H1 (cell line): Measurements from ENCODE around the gene RNPS1. TPM values are rescaled to one million over a fixed set of nuclear protein-coding genes. Genes with fewer than 3 reads are reported as not detected.

Experiments used
- CTCF ChIA-PET: fragments of 300-600 bp; sonication (Branson Sonifier 250); formaldehyde crosslinking; loops from one replicate; lab custom pipeline; 2021; ENCODE audit not compliant: partially characterized antibody; lab: Charles Lee
- POLR2A ChIA-PET: fragments of 300-600 bp; sonication (Branson Sonifier 250); formaldehyde crosslinking; loops from one replicate; lab custom pipeline; 2021; ENCODE audit warnings: inconsistent platforms; ENCODE audit not compliant: partially characterized antibody; lab: Charles Lee
- DNase-seq, 2 experiments: peaks; one replicate each; pipeline versions ENCODE4 v3.0.0 to v3.0.0-alpha.2; 2010 to 2022; ENCODE audit warnings: low spot score in 2 of 2, low read depth in 1 of 2, mixed read lengths in 1 of 2
- FAIRE-seq: peaks from 2 replicates; lab custom pipeline; 2011; peaks lifted over from hg19 to GRCh38; lab: Jason Lieb, UNC
- H2AFZ ChIP-seq: 2 replicates; pipeline ENCODE4 v1.8.1; 2012; ENCODE audit warnings: low read length, inconsistent platforms
- H2AK5ac ChIP-seq: 2 replicates; pipeline ENCODE4 v1.6.1; 2013; ENCODE audit warnings: low read depth, low read length
- H2BK120ac ChIP-seq: replicated peaks from 2 replicates; pipeline ENCODE3; 2013; ENCODE audit warnings: low read depth, low read length, inconsistent platforms
- H2BK12ac ChIP-seq: 2 replicates; pipeline ENCODE4 v1.6.1; 2013; ENCODE audit warnings: low read depth, low read length
- H2BK15ac ChIP-seq: 2 replicates; pipeline ENCODE4 v1.6.1; 2013; ENCODE audit warnings: low read length
- H2BK20ac ChIP-seq: 2 replicates; pipeline ENCODE4 v1.6.1; 2013; ENCODE audit warnings: low read length
- H2BK5ac ChIP-seq: 2 replicates; pipeline ENCODE4 v1.6.1; 2013; ENCODE audit warnings: low read depth, low read length
- H3K14ac ChIP-seq: 2 replicates; pipeline ENCODE4 v1.6.1; 2013; ENCODE audit warnings: inconsistent platforms; ENCODE audit not compliant: insufficient read length
- H3K18ac ChIP-seq: 2 replicates; pipeline ENCODE4 v1.6.1; 2013; ENCODE audit warnings: low read length; ENCODE audit errors: extremely low read depth
- H3K23ac ChIP-seq: 2 replicates; pipeline ENCODE4 v1.6.1; 2013; ENCODE audit warnings: inconsistent platforms; ENCODE audit not compliant: insufficient read length
- H3K23me2 ChIP-seq: 2 replicates; pipeline ENCODE4 v1.6.1; 2013; ENCODE audit warnings: low read depth, low read length
- H3K27ac ChIP-seq: 2 replicates; pipeline ENCODE4 v1.6.1; 2011; ENCODE audit warnings: low read depth, low read length, inconsistent platforms
- H3K27me3 ChIP-seq, 4 experiments: replicated peaks in 1 of 4; 1 replicate in 1 of 4; 2 replicates in 3 of 4; pipeline versions ENCODE4 v1.6.1 to v1.8.1; 2011 to 2013; ENCODE audit warnings: low read length in 3 of 4, mild to moderate bottlenecking in 3 of 4, inconsistent platforms in 2 of 4, mixed read lengths in 2 of 4, moderate library complexity in 1 of 4; ENCODE audit not compliant: control insufficient read depth in 3 of 4, insufficient read depth in 3 of 4; ENCODE audit errors: extremely low read depth in 1 of 4
- H3K36me3 ChIP-seq, 4 experiments: 2 replicates each; pipeline versions ENCODE4 v1.6.1 to v1.8.1; 2011 to 2013; ENCODE audit warnings: mild to moderate bottlenecking in 4 of 4, low read length in 3 of 4, moderate library complexity in 2 of 4, control low read depth in 1 of 4, inconsistent platforms in 1 of 4; ENCODE audit not compliant: insufficient read depth in 4 of 4, control insufficient read depth in 2 of 4
- H3K4ac ChIP-seq: replicated peaks from 2 replicates; pipeline ENCODE3; 2013; ENCODE audit warnings: low read length, low read depth, mixed read lengths, inconsistent platforms; ENCODE audit not compliant: insufficient read length
- H3K4me1 ChIP-seq, 4 experiments: replicated peaks in 1 of 4; 1 replicate in 1 of 4; 2 replicates in 3 of 4; pipeline versions ENCODE4 v1.6.1 to v1.8.1; 2011 to 2013; ENCODE audit warnings: low read length in 3 of 4, inconsistent platforms in 2 of 4, mixed read lengths in 1 of 4; ENCODE audit not compliant: insufficient read depth in 4 of 4, control insufficient read depth in 3 of 4
- H3K4me2 ChIP-seq, 2 experiments: 2 replicates each; pipeline versions ENCODE4 v1.6.1 to v1.8.1; 2011 to 2013; ENCODE audit warnings: low read depth in 2 of 2, low read length in 2 of 2, control low read depth in 1 of 2, inconsistent platforms in 1 of 2, mild to moderate bottlenecking in 1 of 2; ENCODE audit not compliant: insufficient read depth in 1 of 2
- H3K4me3 ChIP-seq, 4 experiments: fragments of 200-600, 300-600 bp in 1 of 4; sonication (generic), shearing (Covaris generic), sonication (Bioruptor Twin) in 1 of 4; 2 replicates each; pipeline versions ENCODE4 v1.5.1 to v1.8.1; 2011 to 2016; ENCODE audit warnings: low read length in 4 of 4, low read depth in 3 of 4, control low read depth in 2 of 4, inconsistent platforms in 2 of 4, mild to moderate bottlenecking in 2 of 4, mixed read lengths in 1 of 4, moderate library complexity in 1 of 4; ENCODE audit not compliant: insufficient read depth in 2 of 4; ENCODE audit errors: extremely low read depth in 1 of 4
- H3K56ac ChIP-seq: replicated peaks from 2 replicates; pipeline ENCODE3; 2013; ENCODE audit warnings: low read depth, mild to moderate bottlenecking, mixed read lengths, low read length, inconsistent platforms; ENCODE audit not compliant: insufficient read length
- H3K79me1 ChIP-seq: 2 replicates; pipeline ENCODE4 v1.6.1; 2013; ENCODE audit warnings: low read depth, low read length, control low read depth
- H3K79me2 ChIP-seq, 2 experiments: 2 replicates each; pipeline versions ENCODE4 v1.6.1 to v1.8.1; 2012 to 2013; ENCODE audit warnings: low read length in 2 of 2, mild to moderate bottlenecking in 2 of 2, inconsistent platforms in 1 of 2; ENCODE audit not compliant: insufficient read depth in 2 of 2, control insufficient read depth in 1 of 2
- H3K9ac ChIP-seq, 4 experiments: replicated peaks in 1 of 4; 1 replicate in 1 of 4; 2 replicates in 3 of 4; pipeline versions ENCODE4 v1.6.1 to v1.8.1; 2011 to 2013; ENCODE audit warnings: low read depth in 3 of 4, low read length in 3 of 4, control low read depth in 2 of 4, mild to moderate bottlenecking in 2 of 4, moderate library complexity in 2 of 4, inconsistent platforms in 1 of 4; ENCODE audit errors: extremely low read depth in 1 of 4
- H3K9me3 ChIP-seq, 2 experiments: 2 replicates each; pipeline versions ENCODE4 v1.6.1 to v1.8.1; 2012 to 2013; ENCODE audit warnings: mild to moderate bottlenecking in 2 of 2, moderate library complexity in 2 of 2, control low read depth in 1 of 2, inconsistent platforms in 1 of 2, low read depth in 1 of 2, low read length in 1 of 2, mixed read lengths in 1 of 2; ENCODE audit not compliant: insufficient read depth in 2 of 2
- H4K20me1 ChIP-seq, 2 experiments: replicated peaks in 1 of 2; 2 replicates each; pipeline versions ENCODE3 to v1.8.1; 2011 to 2013; ENCODE audit warnings: inconsistent platforms in 2 of 2, low read length in 2 of 2, mild to moderate bottlenecking in 1 of 2; ENCODE audit not compliant: insufficient read depth in 2 of 2, control insufficient read depth in 1 of 2
- H4K5ac ChIP-seq: 2 replicates; pipeline ENCODE4 v1.6.1; 2013; ENCODE audit warnings: low read length, low read depth, mixed read lengths, inconsistent platforms; ENCODE audit not compliant: insufficient read length
- H4K8ac ChIP-seq: 2 replicates; pipeline ENCODE4 v1.8.0; 2013; ENCODE audit warnings: mild to moderate bottlenecking, moderate library complexity, low read length, inconsistent platforms; ENCODE audit not compliant: insufficient read depth; ENCODE audit errors: extremely low read depth
- H4K91ac ChIP-seq: replicated peaks from 2 replicates; pipeline ENCODE3; 2013; ENCODE audit warnings: low read length, mixed read lengths, inconsistent platforms; ENCODE audit not compliant: insufficient read length
- BACH1 ChIP-seq: IDR thresholded peaks from 2 replicates; pipeline ENCODE4 v1.6.1; 2012; ENCODE audit warnings: low read length, improper control_type of control experiment
- CREB1 ChIP-seq: IDR thresholded peaks from 2 replicates; pipeline ENCODE4 v1.6.1; 2012; ENCODE audit warnings: inconsistent platforms
- EZH2 ChIP-seq: fragments of 200-600 bp; sonication (generic); IDR thresholded peaks from 2 replicates; pipeline ENCODE4 v1.7.1; 2012; ENCODE audit warnings: low read depth, mild to moderate bottlenecking, moderate library complexity, low read length, inconsistent platforms; ENCODE audit not compliant: severe bottlenecking
- GABPA ChIP-seq: IDR thresholded peaks from 2 replicates; pipeline ENCODE4 v1.6.1; 2011; ENCODE audit warnings: mild to moderate bottlenecking, low read length, moderate library complexity, borderline replicate concordance; ENCODE audit not compliant: insufficient read depth
- POLR2AphosphoS5 ChIP-seq: IDR thresholded peaks from 2 replicates; pipeline ENCODE4 v1.6.1; 2011; ENCODE audit warnings: low read depth, low read length
- SRF ChIP-seq: IDR thresholded peaks from 2 replicates; pipeline ENCODE4 v1.6.1; 2011; ENCODE audit warnings: mild to moderate bottlenecking, low read depth, low read length, moderate library complexity
- WGBS, 2 experiments: shearing (Covaris generic) in 1 of 2; methylation state at CpG; one replicate each; pipeline versions ENCODE4 v1.1.6 to v1.1.7; 2013 to 2015; ENCODE audit warnings: low lambda C conversion rate in 2 of 2, mixed read lengths in 2 of 2, inconsistent platforms in 1 of 2, low coverage in 1 of 2, missing lambda C conversion rate in 1 of 2; ENCODE audit not compliant: insufficient replicate concordance in 2 of 2, insufficient coverage in 1 of 2, insufficient read length in 1 of 2; ENCODE audit errors: extremely low coverage in 1 of 2, missing lambda C conversion rate in 1 of 2; 5-methylcytosine and 5-hydroxymethylcytosine counted together
- polyA plus RNA-seq, 7 experiments: library from polyadenylated mRNA; depleted of rRNA in 3 of 7; stranded (reverse) in 5 of 7; unstranded in 2 of 7; fragments of >200 nt in 5 of 7; fragments of 200-250 nt in 2 of 7; gene quantifications; 1 replicate in 5 of 7; 2 replicates in 1 of 7; 4 replicates in 1 of 7; pipeline versions ENCODE4 v1.2.1 to v1.2.3, GENCODE V29; 2011 to 2013; ENCODE audit warnings: missing spikeins in 2 of 7, mixed read lengths in 2 of 7
- total RNA-seq: library from RNA; stranded (reverse); fragmentation: NEBNext Ultra II Directional; extraction: Animal tissue kit (Norgen Biotek cat#: 25700); gene quantifications from 2 replicates; pipeline ENCODE4 v1.2.1, GENCODE V29; 2021
- TF ChIP-seq, protein P1 (sequence below): IDR thresholded peaks from 2 replicates; pipeline ENCODE4 v1.6.1; 2012; ENCODE audit warnings: inconsistent platforms
- TF ChIP-seq, protein P2 (sequence below): IDR thresholded peaks from 2 replicates; pipeline ENCODE4 v1.6.1; 2012; ENCODE audit warnings: inconsistent platforms

Gene RNPS1
- total and polyA plus RNA-seq, 2 of the 8 experiments (the other 6 are each of a cell fraction or from before 2014, with no cell fraction given): 330 to 350 TPM

GRCh38 chr16:2237493-2238149 lies 30.3 kb downstream of the RNPS1 start:
- Histone ChIP-seq H3K79me2 (no peaks in the 10 kb centered on the region), H3K79me1 (no peaks in the 10 kb centered on the region), H4K8ac (peak overlapping the region; percentile 86), H2BK20ac (no peak overlapping the region), H3K4me1 (peaks cover 0 to 19% (median 10%) of the 10 kb centered on the region in 4 experiments; a peak in 5 of 7 replicates), H3K23me2 (peaks cover 16% of the 10 kb centered on the region; the same call in 1 of the 2 replicates), H2AK5ac (no peak overlapping the region), H4K91ac (no peak overlapping the region), H4K20me1 (peaks cover 0 to 14% of the 10 kb centered on the region in 2 experiments), H3K23ac (no peak overlapping the region), H3K18ac (no peak overlapping the region), H2BK12ac (no peak overlapping the region), H3K27ac (no peak overlapping the region), H4K5ac (no peak overlapping the region), H3K4me3 (peak overlapping the region in 3 of 4 experiments; percentile 14 to 63 (median 19); a peak in 2 of 8 replicates), H2BK15ac (no peak overlapping the region), H3K9ac (peak overlapping the region in 1 of 4 experiments; percentile 13; a peak in 1 of 7 replicates), H2BK120ac (no peak overlapping the region), H3K14ac (no peak overlapping the region), H3K9me3 (no peaks in the 10 kb centered on the region)
- 22% methylated on average over 55 of the region's 65 CpGs; no CpG with 5 or more reads in 1 of the 2 experiments for WGBS, 2 experiments
- FAIRE-seq: no peak
- POLR2A ChIA-PET: interaction anchor here (0.5 to 8.6 kb wide), 20 partner anchors 10 to 278 kb away, joined by 3 to 181 read pairs (median 7); partner anchors contain the start of genes BRICD5, E4F1, ECI1 and RNPS1
- peak in 1 of 2 experiments; percentile 68 for DNase-seq
- TF ChIP-seq GABPA (0 out of 2 replicates have a peak, but pooled peaks have one; percentile 5), CREB1 (peak; percentile 6; the same call in 1 of the 2 replicates), BACH1 (no peak), EZH2 (peak; percentile 53), SRF (no peak), POLR2AphosphoS5 (peak; percentile 48; the same call in 1 of the 2 replicates)
- TF ChIP-seq, protein P1, sequence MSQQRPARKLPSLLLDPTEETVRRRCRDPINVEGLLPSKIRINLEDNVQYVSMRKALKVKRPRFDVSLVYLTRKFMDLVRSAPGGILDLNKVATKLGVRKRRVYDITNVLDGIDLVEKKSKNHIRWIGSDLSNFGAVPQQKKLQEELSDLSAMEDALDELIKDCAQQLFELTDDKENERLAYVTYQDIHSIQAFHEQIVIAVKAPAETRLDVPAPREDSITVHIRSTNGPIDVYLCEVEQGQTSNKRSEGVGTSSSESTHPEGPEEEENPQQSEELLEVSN: 0 out of 2 replicates have a peak, but pooled peaks have one; percentile 31
- TF ChIP-seq, protein P2, sequence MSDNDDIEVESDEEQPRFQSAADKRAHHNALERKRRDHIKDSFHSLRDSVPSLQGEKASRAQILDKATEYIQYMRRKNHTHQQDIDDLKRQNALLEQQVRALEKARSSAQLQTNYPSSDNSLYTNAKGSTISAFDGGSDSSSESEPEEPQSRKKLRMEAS: peak; percentile 44
- TF ChIP-seq, all 59 proteins: peak for 6
- H2AFZ ChIP-seq: no peak overlapping the region
- peaks cover 4 to 20% (median 16%) of the 10 kb centered on the region in 4 experiments; a peak in 6 of 7 replicates for H3K27me3 ChIP-seq
- H3K4ac ChIP-seq: peak overlapping the region; percentile 78
- H2BK5ac ChIP-seq: no peak overlapping the region
- CTCF ChIA-PET: interaction anchor here (0.5 to 1.8 kb wide), 5 partner anchors 11 to 1998 kb away, joined by 3 to 11 read pairs (median 4); no protein-coding TSS in a partner anchor
- H3K56ac ChIP-seq: no peak overlapping the region
- H3K36me3 ChIP-seq: peaks cover 5 to 34% (median 8%) of the 10 kb centered on the region in 4 experiments; a peak in 5 of 8 replicates
- peak overlapping the region; percentile 78 to 82 for H3K4me2 ChIP-seq
